Neural cell (in vitro differentiated cells): Measurements from ENCODE around the gene SCN2A. TPM values are rescaled to one million over a fixed set of nuclear protein-coding genes. Genes with fewer than 3 reads are reported as not detected.

Experiments used
- H2AFZ ChIP-seq: fragments of 200-600, 300-800 bp; sonication (generic), shearing (Covaris generic); 2 replicates; pipeline ENCODE4 v1.6.0; 2014; ENCODE audit warnings: low read depth, mild to moderate bottlenecking, antibody characterized with exemption, low read length, moderate library complexity
- H3F3A ChIP-seq: fragments of 200-600 bp; shearing (Covaris generic); 2 replicates; pipeline ENCODE4 v1.6.1; 2016; ENCODE audit warnings: mild to moderate bottlenecking, moderate library complexity, mixed read lengths, antibody characterized with exemption, low read length; ENCODE audit not compliant: insufficient read depth, poor library complexity, severe bottlenecking
- H3K27ac ChIP-seq: fragments of 200-600, 300-800 bp; sonication (generic), shearing (Covaris generic); 2 replicates; pipeline ENCODE4 v1.5.1; 2014; ENCODE audit warnings: mild to moderate bottlenecking, low read length, moderate library complexity
- H3K27me3 ChIP-seq: fragments of 300-800, 200-600 bp; sonication (generic), shearing (Covaris generic); 2 replicates; pipeline ENCODE4 v1.6.0; 2014; ENCODE audit warnings: mild to moderate bottlenecking, low read depth, low read length, moderate library complexity; ENCODE audit not compliant: insufficient read depth
- H3K36me3 ChIP-seq: fragments of 300-800, 200-600 bp; sonication (generic), shearing (Covaris generic); 2 replicates; pipeline ENCODE4 v1.5.1; 2014; ENCODE audit warnings: mild to moderate bottlenecking, antibody characterized with exemption, low read length, moderate library complexity; ENCODE audit not compliant: insufficient read depth
- H3K4me2 ChIP-seq: fragments of 300-800, 200-600 bp; sonication (generic), shearing (Covaris generic); 2 replicates; pipeline ENCODE4 v1.6.0; 2014; ENCODE audit warnings: mild to moderate bottlenecking, low read length
- H3K4me3 ChIP-seq: fragments of 300-800, 200-600 bp; sonication (generic), shearing (Covaris generic); 2 replicates; pipeline ENCODE4 v1.5.1; 2014; ENCODE audit warnings: mild to moderate bottlenecking, low read length, moderate library complexity
- H3K79me2 ChIP-seq: fragments of 200-600 bp; shearing (Covaris generic); replicated peaks from 2 replicates; pipeline ENCODE4 v1.6.0; 2014; ENCODE audit warnings: mild to moderate bottlenecking, low read length, moderate library complexity; ENCODE audit not compliant: insufficient read depth
- H3K9ac ChIP-seq: fragments of 300-800, 200-600 bp; sonication (generic), shearing (Covaris generic); 2 replicates; pipeline ENCODE4 v1.6.1; 2016; ENCODE audit warnings: mild to moderate bottlenecking, low read length, mixed read lengths
- H3K9me2 ChIP-seq: fragments of 200-600 bp; shearing (Covaris generic); 2 replicates; pipeline ENCODE4 v1.6.1; 2016; ENCODE audit warnings: mild to moderate bottlenecking, low read length, mixed read lengths; ENCODE audit not compliant: insufficient read depth
- H3K9me3 ChIP-seq: fragments of 200-600, 300-800 bp; sonication (generic), shearing (Covaris generic); 2 replicates; pipeline ENCODE4 v1.6.1; 2016; ENCODE audit warnings: mild to moderate bottlenecking, mixed run types, low read length, moderate library complexity, mixed read lengths
- H4K20me1 ChIP-seq: fragments of 200-600 bp; shearing (Covaris generic); 2 replicates; pipeline ENCODE4 v1.6.1; 2016; ENCODE audit warnings: mild to moderate bottlenecking, mixed run types; ENCODE audit not compliant: insufficient read depth
- EP300 ChIP-seq: fragments of 450-650 bp; conservative IDR thresholded peaks from 2 replicates; pipeline ENCODE4 v1.6.1; 2014; ENCODE audit warnings: antibody characterized with exemption, mild to moderate bottlenecking, moderate library complexity; ENCODE audit not compliant: poor library complexity, severe bottlenecking
- EZH2 ChIP-seq: fragments of 200-600, 300-800 bp; shearing (Covaris generic), sonication (generic); IDR thresholded peaks from 2 replicates; pipeline ENCODE4 v1.6.1; 2014; ENCODE audit warnings: antibody characterized with exemption, low read length, borderline replicate concordance, mild to moderate bottlenecking; ENCODE audit not compliant: insufficient read depth, poor library complexity, severe bottlenecking
- MXI1 ChIP-seq: fragments of 450-650 bp; conservative IDR thresholded peaks from 2 replicates; pipeline ENCODE4 v1.6.1; 2014; ENCODE audit warnings: antibody characterized with exemption, mild to moderate bottlenecking; ENCODE audit not compliant: poor library complexity, severe bottlenecking
- POLR2AphosphoS5 ChIP-seq: IDR thresholded peaks from 2 replicates; pipeline ENCODE4 v1.6.1; 2012
- RAD21 ChIP-seq: fragments of 450-650 bp; conservative IDR thresholded peaks from 2 replicates; pipeline ENCODE4 v1.6.1; 2014; ENCODE audit warnings: antibody characterized with exemption, mild to moderate bottlenecking, moderate library complexity
- SMC3 ChIP-seq: fragments of 450-650 bp; conservative IDR thresholded peaks from 2 replicates; pipeline ENCODE4 v1.6.1; 2014; ENCODE audit warnings: antibody characterized with exemption, mild to moderate bottlenecking, moderate library complexity; ENCODE audit not compliant: poor library complexity
- TAF1 ChIP-seq: IDR thresholded peaks from 2 replicates; pipeline ENCODE4 v1.6.1; 2012; ENCODE audit warnings: low read depth
- polyA plus RNA-seq: library from polyadenylated mRNA; depleted of rRNA; stranded (reverse); fragments of >200 nt; gene quantifications from 2 replicates; pipeline ENCODE4 v1.2.3, GENCODE V29; 2014
- TF ChIP-seq, protein P1 (sequence below): IDR thresholded peaks from 2 replicates; pipeline ENCODE4 v1.6.1; 2012; ENCODE audit warnings: borderline replicate concordance
- TF ChIP-seq, protein P2 (sequence below): fragments of 450-650 bp; IDR thresholded peaks from 2 replicates; pipeline ENCODE4 v1.5.1; 2014; ENCODE audit warnings: antibody characterized with exemption, mild to moderate bottlenecking, moderate library complexity; ENCODE audit not compliant: poor library complexity, severe bottlenecking

Gene SCN2A
- polyA plus RNA-seq, 1 donor from 2014 or later, result 57.4 TPM

DNA sequence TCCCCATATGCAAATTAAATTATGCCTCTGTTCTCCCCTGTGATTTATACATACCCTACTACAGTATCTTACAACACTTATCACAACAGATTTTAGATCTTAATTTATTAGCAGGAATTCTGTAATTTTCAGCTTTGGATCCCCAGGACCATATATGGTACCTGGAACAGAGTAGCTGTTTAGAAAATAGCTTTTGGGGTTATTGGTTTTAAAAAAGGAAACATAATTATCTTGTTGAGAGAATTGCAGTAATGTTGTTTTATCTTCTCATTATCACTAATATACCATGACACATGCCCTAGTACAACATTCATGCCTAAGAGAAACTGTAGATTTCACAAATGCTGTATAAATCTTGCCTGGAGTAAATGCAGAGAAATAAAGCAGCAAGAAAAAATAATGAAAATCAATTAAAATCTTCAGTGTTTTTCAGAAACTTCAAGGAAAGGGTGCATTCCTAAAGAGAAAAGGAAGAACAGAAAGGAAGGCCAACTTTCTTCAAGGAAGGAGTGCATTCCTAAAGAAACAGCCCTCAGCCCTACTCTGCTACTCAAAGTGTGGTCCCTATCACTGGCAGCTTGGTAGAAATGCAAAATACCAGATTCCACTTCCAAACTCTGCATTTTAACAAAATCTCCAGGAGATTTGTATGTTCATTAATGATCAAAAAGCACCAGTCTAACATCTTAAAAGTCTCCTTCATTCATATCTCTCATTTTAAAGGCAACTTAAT is 193.2 kb downstream of the SCN2A start:
- no peaks in the 10 kb centered on the region for H4K20me1 ChIP-seq
- no peaks in the 10 kb centered on the region for H3K79me2 ChIP-seq
- no peak overlapping the region for H3K27ac ChIP-seq
- no peaks in the 10 kb centered on the region for H3F3A ChIP-seq
- no peak overlapping the region for H3K4me2 ChIP-seq
- no peaks in the 10 kb centered on the region for H3K9me2 ChIP-seq
- H3K4me3 ChIP-seq, result no peak overlapping the region
- no peaks in the 10 kb centered on the region for H3K9me3 ChIP-seq
- no peaks in the 10 kb centered on the region for H3K36me3 ChIP-seq
- H3K9ac ChIP-seq, result no peak overlapping the region
- no peaks in the 10 kb centered on the region for H3K27me3 ChIP-seq
- no peak for TF ChIP-seq MXI1
- TF ChIP-seq EZH2, result no peak
- TF ChIP-seq SMC3, result no peak
- no peak for TF ChIP-seq EP300
- TF ChIP-seq, protein P1, sequence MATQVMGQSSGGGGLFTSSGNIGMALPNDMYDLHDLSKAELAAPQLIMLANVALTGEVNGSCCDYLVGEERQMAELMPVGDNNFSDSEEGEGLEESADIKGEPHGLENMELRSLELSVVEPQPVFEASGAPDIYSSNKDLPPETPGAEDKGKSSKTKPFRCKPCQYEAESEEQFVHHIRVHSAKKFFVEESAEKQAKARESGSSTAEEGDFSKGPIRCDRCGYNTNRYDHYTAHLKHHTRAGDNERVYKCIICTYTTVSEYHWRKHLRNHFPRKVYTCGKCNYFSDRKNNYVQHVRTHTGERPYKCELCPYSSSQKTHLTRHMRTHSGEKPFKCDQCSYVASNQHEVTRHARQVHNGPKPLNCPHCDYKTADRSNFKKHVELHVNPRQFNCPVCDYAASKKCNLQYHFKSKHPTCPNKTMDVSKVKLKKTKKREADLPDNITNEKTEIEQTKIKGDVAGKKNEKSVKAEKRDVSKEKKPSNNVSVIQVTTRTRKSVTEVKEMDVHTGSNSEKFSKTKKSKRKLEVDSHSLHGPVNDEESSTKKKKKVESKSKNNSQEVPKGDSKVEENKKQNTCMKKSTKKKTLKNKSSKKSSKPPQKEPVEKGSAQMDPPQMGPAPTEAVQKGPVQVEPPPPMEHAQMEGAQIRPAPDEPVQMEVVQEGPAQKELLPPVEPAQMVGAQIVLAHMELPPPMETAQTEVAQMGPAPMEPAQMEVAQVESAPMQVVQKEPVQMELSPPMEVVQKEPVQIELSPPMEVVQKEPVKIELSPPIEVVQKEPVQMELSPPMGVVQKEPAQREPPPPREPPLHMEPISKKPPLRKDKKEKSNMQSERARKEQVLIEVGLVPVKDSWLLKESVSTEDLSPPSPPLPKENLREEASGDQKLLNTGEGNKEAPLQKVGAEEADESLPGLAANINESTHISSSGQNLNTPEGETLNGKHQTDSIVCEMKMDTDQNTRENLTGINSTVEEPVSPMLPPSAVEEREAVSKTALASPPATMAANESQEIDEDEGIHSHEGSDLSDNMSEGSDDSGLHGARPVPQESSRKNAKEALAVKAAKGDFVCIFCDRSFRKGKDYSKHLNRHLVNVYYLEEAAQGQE, result no peak
- no peak for TF ChIP-seq POLR2AphosphoS5
- TF ChIP-seq TAF1, result no peak
- TF ChIP-seq, protein P2, sequence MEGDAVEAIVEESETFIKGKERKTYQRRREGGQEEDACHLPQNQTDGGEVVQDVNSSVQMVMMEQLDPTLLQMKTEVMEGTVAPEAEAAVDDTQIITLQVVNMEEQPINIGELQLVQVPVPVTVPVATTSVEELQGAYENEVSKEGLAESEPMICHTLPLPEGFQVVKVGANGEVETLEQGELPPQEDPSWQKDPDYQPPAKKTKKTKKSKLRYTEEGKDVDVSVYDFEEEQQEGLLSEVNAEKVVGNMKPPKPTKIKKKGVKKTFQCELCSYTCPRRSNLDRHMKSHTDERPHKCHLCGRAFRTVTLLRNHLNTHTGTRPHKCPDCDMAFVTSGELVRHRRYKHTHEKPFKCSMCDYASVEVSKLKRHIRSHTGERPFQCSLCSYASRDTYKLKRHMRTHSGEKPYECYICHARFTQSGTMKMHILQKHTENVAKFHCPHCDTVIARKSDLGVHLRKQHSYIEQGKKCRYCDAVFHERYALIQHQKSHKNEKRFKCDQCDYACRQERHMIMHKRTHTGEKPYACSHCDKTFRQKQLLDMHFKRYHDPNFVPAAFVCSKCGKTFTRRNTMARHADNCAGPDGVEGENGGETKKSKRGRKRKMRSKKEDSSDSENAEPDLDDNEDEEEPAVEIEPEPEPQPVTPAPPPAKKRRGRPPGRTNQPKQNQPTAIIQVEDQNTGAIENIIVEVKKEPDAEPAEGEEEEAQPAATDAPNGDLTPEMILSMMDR, result no peak
- TF ChIP-seq RAD21, result no peak
- no peak overlapping the region for H2AFZ ChIP-seq

DNA sequence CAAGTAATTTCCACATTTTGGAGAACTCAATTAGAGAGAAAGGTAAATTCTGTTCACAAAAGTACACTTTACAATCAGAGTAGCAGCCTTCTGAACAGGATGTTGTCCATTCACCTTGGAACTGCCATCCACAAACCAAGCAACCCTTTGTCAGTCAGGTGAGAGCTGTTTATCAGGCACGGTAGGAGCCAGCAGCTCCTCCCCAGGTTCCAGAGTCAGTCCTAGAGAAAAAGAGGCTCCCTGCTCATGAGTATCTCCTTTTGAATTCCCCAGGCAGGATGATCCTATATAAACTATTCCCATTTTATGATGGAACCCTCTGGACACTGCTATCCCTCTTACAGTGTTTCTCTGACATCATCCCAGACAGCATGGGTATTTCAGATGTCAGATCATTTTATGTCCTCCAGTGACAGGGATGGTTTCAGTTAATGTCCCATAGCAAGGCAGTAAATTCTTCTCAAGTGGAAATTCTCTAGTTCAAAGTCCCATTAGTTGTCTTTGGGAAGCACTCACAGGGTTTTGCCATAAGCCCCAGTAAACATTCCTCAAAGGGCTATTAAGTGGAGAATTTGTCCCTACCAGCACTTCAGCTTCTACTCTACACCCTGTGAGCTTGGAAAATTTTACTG is 195.8 kb downstream of the SCN2A start:
- no peak overlapping the region for H3K4me2 ChIP-seq
- H2AFZ ChIP-seq, result no peak overlapping the region
- H3K4me3 ChIP-seq, result no peak overlapping the region
- no peaks in the 10 kb centered on the region for H3K36me3 ChIP-seq
- no peak overlapping the region for H3K9ac ChIP-seq
- no peaks in the 10 kb centered on the region for H3F3A ChIP-seq
- H4K20me1 ChIP-seq, result no peaks in the 10 kb centered on the region
- H3K9me2 ChIP-seq, result no peaks in the 10 kb centered on the region
- H3K79me2 ChIP-seq, result no peaks in the 10 kb centered on the region
- no peak for TF ChIP-seq POLR2AphosphoS5
- TF ChIP-seq EP300, result no peak
- TF ChIP-seq, protein P1, result no peak
- TF ChIP-seq SMC3, result no peak
- TF ChIP-seq EZH2, result no peak
- no peak for TF ChIP-seq RAD21
- no peaks in the 10 kb centered on the region for H3K9me3 ChIP-seq
- H3K27me3 ChIP-seq, result no peaks in the 10 kb centered on the region
- H3K27ac ChIP-seq, result no peak overlapping the region
